RWPE1 (cell line): ENCODE results near the gene DBNDD1.

Experiments used
- CTCF ChIA-PET: fragments of 350-600 bp; sonication (Branson Sonifier 250); formaldehyde crosslinking; extraction: SDS; loops from one replicate; lab custom pipeline; 2021; lab: Yijun Ruan, JAX
- POLR2A ChIA-PET: fragments of 400-600 bp; formaldehyde crosslinking; extraction: SDS; loops from one replicate; lab custom pipeline; 2020; ENCODE audit warnings: antibody characterized with exemption; ENCODE audit not compliant: low non-redundant PET; lab: Yijun Ruan, JAX
- DNase-seq: peaks from one replicate; pipeline ENCODE4 v3.0.0; 2012; ENCODE audit warnings: low spot score
- H3K27ac ChIP-seq: fragments of 450-650 bp; 2 replicates; pipeline ENCODE4 v1.5.1; 2017
- CTCF ChIP-seq: fragments of 450-650 bp; conservative IDR thresholded peaks from 2 replicates; pipeline ENCODE4 v1.5.1; 2017; ENCODE audit warnings: low read depth, mild to moderate bottlenecking

DBNDD1 gene

GRCh38 chr16:89985219-89985618 is 34.0 kb downstream of the DBNDD1 start:
- TF ChIP-seq CTCF: no peak
- DNase-seq: no peak
- ChIA-PET POLR2A (interaction anchor here (1.1 kb wide), 1 partner anchor 35 kb away, joined by 5 read pairs; no protein-coding TSS in a partner anchor), CTCF (no interaction called here)
- no peak overlapping the region for H3K27ac ChIP-seq

GRCh38 chr16:89984216-89984615 is 35.0 kb downstream of the DBNDD1 start:
- H3K27ac ChIP-seq: no peak overlapping the region
- ChIA-PET CTCF (no interaction called here), POLR2A (no interaction called here)
- no peak for DNase-seq
- no peak for TF ChIP-seq CTCF

- DNase-seq: no peak
- TF ChIP-seq CTCF: no peak
- no peak overlapping the region for H3K27ac ChIP-seq
- CTCF ChIA-PET: no interaction called here
- POLR2A ChIA-PET: no interaction called here
Measured at GRCh38 chr16:89983536-89983935, 35.7 kb downstream of the DBNDD1 start.

- H3K27ac ChIP-seq: peak overlapping the region; percentile 15; the same call in 1 of the 2 replicates
- no peak for TF ChIP-seq CTCF
- ChIA-PET CTCF (interaction anchor here (1.0 kb wide), 1 partner anchor 72 kb away, joined by 3 read pairs; no protein-coding TSS in a partner anchor), POLR2A (no interaction called here)
- DNase-seq: no peak
Measured at GRCh38 chr16:89982318-89982717, 36.9 kb downstream of the DBNDD1 start.

- TF ChIP-seq CTCF: no peak
- no peak for DNase-seq
- ChIA-PET POLR2A (interaction anchor here (0.7 kb wide), 1 partner anchor 8 kb away, joined by 3 read pairs; no protein-coding TSS in a partner anchor), CTCF (interaction anchor here (0.7 to 1.0 kb wide), 2 partner anchors 33 to 71 kb away, joined by 3 to 4 read pairs; no protein-coding TSS in a partner anchor)
- H3K27ac ChIP-seq: no peak overlapping the region
Measured at GRCh38 chr16:89981414-89981813, 37.8 kb downstream of the DBNDD1 start.

GRCh38 chr16:89974870-89975269 is 44.4 kb downstream of the DBNDD1 start:
- H3K27ac ChIP-seq: no peak overlapping the region
- ChIA-PET POLR2A (no interaction called here), CTCF (no interaction called here)
- TF ChIP-seq CTCF: no peak
- DNase-seq: no peak
